Stimulated activated CD4-positive, alpha-beta T cell treated with anti-CD3 and anti-CD28 coated beads, Interleukin-4, amount 100 ng/mL, for 1 hour (primary cell): ENCODE measurements around the gene INAFM2.
A peak's percentile ranks its signal among the peaks of the same experiment; 100 is the strongest.

Source experiments
- DNase-seq: peaks from one replicate; pipeline ENCODE4 v3.0.0-alpha.2; 2020

INAFM2 gene

GRCh38 chr15:40330368-40330836 is 6.9 kb downstream of the INAFM2 start:
- no peak for DNase-seq

DNA sequence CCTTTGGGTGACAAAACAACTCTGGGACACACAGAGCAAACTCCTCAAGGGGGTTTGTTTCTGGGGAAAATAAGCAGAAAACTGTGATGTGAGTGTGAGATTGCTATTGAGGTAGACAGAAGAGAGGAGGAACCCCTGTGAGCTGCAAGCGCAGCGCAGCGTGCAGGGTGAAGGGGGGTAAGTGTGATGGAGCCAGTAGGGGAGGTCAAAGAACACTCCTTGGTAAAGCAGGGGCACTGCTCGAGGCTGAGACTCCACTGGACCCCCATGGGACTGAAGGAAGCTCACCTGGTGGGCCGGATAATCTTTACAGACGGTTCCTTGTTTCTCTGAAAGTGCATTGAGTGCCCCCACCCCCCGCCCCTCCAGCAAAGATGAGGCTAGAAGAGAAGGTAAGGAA is 7.5 kb downstream of the INAFM2 start:
- DNase-seq: no peak

DNA sequence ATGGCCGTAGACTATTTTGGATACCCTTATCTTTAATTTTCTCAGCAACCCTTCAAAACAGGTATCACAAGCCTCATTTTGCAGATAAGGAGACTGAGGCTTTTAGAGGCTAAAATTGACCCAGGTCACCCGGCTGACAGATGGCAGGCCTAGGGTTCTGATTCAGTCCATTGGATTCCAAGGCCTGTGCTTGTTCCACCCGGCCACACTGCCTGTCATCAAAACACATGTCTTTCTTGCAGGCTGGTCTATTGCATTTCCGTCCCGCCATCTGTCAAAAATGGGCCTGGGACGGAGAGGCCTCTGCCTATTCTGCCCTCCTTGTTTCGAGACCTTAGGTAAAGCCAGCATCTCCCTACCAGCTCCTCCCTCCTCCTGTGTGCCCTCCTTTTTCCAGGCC is 8.1 kb downstream of the INAFM2 start:
- no peak for DNase-seq

GRCh38 chr15:40332113-40332781 is 8.8 kb downstream of the INAFM2 start:
- DNase-seq: no peak

DNA sequence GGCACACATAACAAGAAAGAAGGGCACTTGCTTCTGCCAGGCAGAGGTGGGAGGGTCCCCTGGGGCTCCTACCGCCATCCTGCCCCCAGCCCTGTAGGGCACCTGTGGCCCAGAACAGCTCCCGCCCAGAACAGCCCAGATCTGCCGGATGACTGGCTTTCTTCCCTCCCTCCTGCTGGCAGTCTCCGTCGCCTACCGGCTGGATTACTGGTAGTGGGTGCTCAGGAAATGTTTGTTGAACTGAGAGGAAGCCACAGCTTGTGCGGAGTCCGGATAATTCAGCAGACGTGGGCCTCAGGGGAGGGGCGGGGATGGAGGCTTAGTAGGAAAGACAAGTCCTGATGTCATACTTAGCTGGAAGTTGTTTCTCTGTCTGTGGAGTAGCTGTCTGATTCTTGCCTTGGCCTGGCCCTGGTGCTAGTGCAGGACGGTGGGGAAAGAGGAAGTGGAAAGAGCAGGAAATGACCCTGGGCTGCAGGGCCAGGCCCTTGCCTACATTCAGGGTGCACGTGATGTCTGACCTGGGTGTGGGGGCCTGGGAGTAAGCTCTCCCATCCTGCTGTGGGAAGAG is 10.5 kb downstream of the INAFM2 start:
- DNase-seq: peak; percentile 31

GRCh38 chr15:40334541-40334940 is 11.0 kb downstream of the INAFM2 start:
- no peak for DNase-seq

GRCh38 chr15:40334941-40335795 is 11.7 kb downstream of the INAFM2 start:
- no peak for DNase-seq

DNA sequence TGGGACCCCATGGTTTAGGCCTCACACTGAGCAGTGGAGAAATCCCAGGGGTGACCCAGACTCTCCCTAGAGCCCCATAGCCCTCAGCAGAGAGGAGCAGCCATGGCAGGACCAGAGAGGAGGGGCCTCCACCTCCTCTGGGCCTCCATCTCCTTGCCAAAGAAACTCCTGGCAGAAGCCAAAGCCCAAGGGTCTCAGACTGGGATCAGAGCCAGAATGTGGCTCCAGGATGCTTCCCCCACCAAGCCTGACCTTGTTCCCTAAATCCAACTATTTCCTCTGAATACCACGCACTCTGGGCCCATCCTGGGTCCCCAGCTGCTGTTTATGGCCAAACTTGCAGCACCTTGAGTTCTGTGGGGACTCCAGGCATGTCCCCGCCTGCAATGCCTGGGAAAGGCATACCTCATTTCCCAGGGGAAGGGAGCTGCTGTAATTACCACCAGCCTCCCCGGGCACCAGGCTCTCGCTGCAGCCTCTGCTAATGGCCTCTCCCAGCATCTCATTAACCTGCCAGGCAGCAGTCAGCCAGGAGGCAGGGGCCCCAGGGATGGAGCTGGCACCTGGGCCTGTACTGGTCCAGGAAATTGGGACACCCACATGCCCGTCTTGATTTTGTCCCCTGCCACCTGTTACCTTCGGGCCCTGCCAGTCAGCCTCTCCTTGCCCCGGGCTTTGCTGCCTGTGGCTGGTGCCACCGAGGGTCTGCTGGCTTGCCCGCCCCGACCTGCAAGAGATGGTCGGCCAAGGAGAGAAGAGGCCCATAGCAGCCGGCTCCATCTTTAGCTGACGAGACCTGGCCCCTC is 12.6 kb downstream of the INAFM2 start:
- DNase-seq: no peak

- no peak for DNase-seq
Observed at GRCh38 chr15:40336744-40337122, 13.2 kb downstream of the INAFM2 start.

DNA sequence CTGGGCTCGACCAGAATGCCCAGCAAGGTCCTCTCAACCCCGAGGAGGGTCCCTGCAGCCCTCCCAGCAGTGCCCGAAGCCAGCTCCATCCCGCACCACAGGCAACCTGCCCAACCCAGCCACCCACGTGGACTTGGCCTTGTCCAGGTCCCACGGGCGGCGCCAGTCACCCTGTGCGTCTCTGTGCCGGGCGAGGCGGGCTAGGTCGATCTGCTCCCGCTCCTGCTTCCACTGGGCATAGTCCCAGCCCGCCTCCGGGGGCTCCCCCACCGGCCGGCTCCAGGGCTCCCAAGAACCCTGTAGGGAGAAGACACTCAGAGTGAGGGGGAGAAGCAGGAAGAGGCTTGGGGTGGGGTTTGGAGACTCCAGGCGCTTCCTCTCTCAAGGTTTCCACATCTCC is 14.1 kb downstream of the INAFM2 start:
- no peak for DNase-seq

DNA sequence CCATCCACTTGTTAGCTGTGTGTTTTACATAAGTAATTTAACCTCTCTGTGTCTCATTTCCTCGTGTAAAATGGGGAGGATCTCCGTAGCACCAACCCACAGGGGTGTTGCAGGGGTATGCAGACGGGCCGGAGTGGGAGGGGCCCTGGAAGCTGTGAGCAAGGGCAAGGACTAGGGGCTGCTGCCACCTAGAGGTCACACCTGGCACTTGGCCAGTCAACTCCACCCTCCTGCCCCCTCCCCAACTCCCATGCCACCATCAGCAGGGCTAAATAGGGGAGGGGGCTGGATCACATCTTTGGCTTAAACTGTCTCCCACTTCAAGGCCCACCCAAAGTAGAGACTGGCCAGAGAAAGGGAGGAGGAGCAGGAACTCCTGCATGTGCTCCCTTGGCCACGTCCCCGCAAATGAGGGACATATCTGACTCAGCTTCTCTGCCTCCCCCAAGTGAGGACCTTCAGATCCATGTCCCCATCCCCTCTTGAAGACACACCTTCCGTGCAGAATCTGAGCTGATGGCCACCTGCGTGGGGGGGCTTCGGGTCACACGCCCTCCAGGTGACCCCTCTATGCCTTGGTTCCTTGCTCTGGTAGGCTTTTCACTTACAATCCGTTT is 14.7 kb downstream of the INAFM2 start:
- peak; percentile 82 for DNase-seq

DNA sequence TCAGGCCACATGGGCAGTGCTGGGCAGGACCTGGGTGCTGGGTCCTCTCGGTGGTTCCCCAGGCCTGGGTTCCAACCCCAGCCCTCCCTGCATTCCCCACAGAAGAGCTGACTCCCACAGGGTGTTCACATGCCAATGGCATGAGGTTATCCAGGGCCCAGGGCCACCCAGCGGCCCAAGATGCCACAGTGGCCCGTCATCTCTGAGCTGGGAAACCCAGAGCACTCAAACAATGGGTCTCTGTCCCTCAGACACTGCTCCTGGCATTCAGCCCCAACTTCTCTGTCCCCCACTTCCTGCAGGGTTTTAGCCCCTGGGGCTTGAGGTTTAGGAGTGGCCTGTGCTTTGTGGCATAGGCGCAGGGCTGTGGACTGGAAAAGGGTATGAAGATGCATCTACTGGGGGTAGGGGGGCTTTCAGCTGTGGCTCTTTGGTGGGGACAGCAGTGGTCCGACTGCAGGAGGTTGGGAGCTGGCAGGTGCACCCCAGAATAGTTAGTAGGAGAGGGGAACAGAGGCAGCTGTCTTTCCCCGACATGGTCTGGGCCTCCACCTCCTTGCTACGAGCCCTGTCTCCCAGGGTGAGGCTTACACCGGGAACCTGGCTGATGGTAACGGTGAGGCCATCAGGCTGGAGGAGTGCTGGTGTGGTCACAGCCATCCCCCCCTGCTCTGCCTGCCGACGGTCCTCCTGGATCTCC is 15.6 kb downstream of the INAFM2 start:
- DNase-seq: no peak

- DNase-seq: no peak
Observed at GRCh38 chr15:40339621-40339945, 16.1 kb downstream of the INAFM2 start.

DNA sequence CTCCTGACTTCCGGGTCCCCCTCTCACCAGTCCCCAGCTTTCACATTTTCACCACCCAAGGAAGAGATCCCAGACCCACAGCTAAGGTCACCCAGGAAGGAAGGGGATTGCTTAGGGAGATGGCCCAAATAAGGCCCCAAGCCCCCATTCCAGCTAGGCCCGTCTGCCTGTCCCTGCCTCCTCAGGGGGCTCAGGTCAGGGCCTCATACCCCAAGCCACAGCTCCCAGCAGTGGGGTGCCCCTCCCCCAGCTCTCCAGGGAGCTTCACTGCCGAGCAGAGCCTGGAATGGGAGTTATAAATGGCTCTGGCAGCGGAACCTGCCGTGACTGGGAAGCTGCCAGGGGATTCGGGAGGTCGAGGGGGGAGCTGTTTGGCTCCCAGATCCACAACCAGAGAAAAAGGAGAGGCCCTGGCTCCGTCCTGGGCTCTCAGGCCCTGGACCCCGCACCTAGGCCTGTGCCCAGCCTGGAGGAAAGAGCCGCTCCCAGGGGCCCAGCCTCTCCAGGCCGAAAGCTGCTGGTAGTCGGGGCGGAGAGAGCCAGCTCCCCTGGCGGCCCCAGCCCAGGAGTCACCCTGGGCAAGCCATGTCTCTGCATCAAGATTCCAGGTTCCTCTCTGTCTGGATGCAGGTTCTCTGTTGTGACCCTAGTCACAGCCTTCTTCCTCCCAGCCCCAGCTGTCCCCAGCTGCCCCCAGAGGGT is 16.7 kb downstream of the INAFM2 start:
- no peak for DNase-seq

GRCh38 chr15:40340740-40341400 is 17.4 kb downstream of the INAFM2 start, which contains the start of gene CCDC9B:
Gene CCDC9B (minus strand): TSS chr15:40340939. CDS start chr15:40340819, 120 bp downstream.
- no peak for DNase-seq

GRCh38 chr15:40342416-40343320 is 19.2 kb downstream of the INAFM2 start:
- DNase-seq: no peak

- DNase-seq: no peak
Observed at GRCh38 chr15:40343512-40343911, 20.0 kb downstream of the INAFM2 start.

DNA sequence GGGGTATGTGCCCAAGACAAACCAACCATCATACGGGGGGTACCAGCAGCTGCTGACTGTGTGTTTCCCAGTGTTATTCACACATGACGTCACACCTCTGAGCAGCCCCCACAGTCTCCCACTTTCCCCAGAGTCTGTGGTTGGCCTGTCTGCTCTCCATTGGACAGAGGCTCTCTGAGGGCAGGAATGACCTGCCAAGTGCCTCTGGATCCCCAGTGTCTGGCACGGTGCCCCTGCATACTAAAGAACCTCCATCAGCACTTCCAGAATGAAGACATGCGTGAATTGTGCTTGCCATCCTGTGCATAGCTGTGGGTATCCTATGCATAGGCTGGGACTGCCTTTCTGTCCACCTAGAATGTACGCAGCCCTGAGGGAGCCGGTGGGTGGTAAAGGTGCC is 20.7 kb downstream of the INAFM2 start:
- no peak for DNase-seq

- peak; percentile 70 for DNase-seq
Observed at GRCh38 chr15:40344631-40345120, 21.2 kb downstream of the INAFM2 start.
